GM20431 (cell line): ENCODE measurements around the gene ABR.
"Not testable (repeated sequence)": the region's sequence is repeated elsewhere in the genome, so short reads cannot be mapped to it uniquely, and the experiment has no call there.

Experiments used
- in situ Hi-C: fragments of 300-500 bp; cut with MseI, MboI; formaldehyde crosslinking; loops from one replicate; pipeline ENCODE4 v1.15.0; 2020; ENCODE audit warnings: low sequenced_read_pairs; ENCODE audit not compliant: unreplicated experiment

Gene ABR

GRCh38 chr17:1107083-1107776 is 72.6 kb downstream of the ABR start:
- in situ Hi-C loops: no loop called here

GRCh38 chr17:1104222-1104621 is 75.6 kb downstream of the ABR start:
- in situ Hi-C loops: no loop called here

GRCh38 chr17:1100382-1100781 is 79.4 kb downstream of the ABR start:
- in situ Hi-C loops: no loop called here

- in situ Hi-C loops: no loop called here
Measured at GRCh38 chr17:1099242-1099641, 80.5 kb downstream of the ABR start.

- in situ Hi-C loops: not testable (repeated sequence)
Measured at GRCh38 chr17:1097972-1098744, 81.6 kb downstream of the ABR start.

- in situ Hi-C loops: no loop called here
Measured at GRCh38 chr17:1096215-1096614, 83.6 kb downstream of the ABR start.

GRCh38 chr17:1095853-1096173 is 84.0 kb downstream of the ABR start:
- in situ Hi-C loops: no loop called here

GRCh38 chr17:1095090-1095852 is 84.5 kb downstream of the ABR start:
- in situ Hi-C loops: no loop called here

GRCh38 chr17:1094591-1094990 is 85.2 kb downstream of the ABR start:
- in situ Hi-C loops: no loop called here

- in situ Hi-C loops: no loop called here
Measured at GRCh38 chr17:1091900-1092299, 87.9 kb downstream of the ABR start.

GRCh38 chr17:1091190-1091534 is 88.6 kb downstream of the ABR start:
- in situ Hi-C loops: no loop called here

GRCh38 chr17:1090465-1091189 is 89.2 kb downstream of the ABR start:
- in situ Hi-C loops: no loop called here

- in situ Hi-C loops: no loop called here
Measured at GRCh38 chr17:1089915-1090314, 89.9 kb downstream of the ABR start.

- in situ Hi-C loops: no loop called here
Measured at GRCh38 chr17:1087381-1088241, 92.2 kb downstream of the ABR start.

- in situ Hi-C loops: no loop called here
Measured at GRCh38 chr17:1083451-1084187, 96.2 kb downstream of the ABR start.

GRCh38 chr17:1082579-1082978 is 97.2 kb downstream of the ABR start:
- in situ Hi-C loops: no loop called here

GRCh38 chr17:1078831-1079561 is 100.8 kb downstream of the ABR start:
- in situ Hi-C loops: no loop called here

GRCh38 chr17:1077986-1078711 is 101.6 kb downstream of the ABR start:
- in situ Hi-C loops: no loop called here
